Measurements from ENCODE around the gene USP6NL. TPM values are rescaled to one million over a fixed set of nuclear protein-coding genes. Genes with fewer than 3 reads are reported as not detected.

USP6NL gene
- total and polyA plus RNA-seq, 9 of the 15 experiments (the other 6 are each of a cell fraction or from before 2014, with no cell fraction given): 3.2 to 26.6 (median 19.8) TPM

- H3K27ac ChIP-seq (ENCODE audit: extremely low read depth, low read depth, low read length): no peak overlapping the region
- H3K79me2 ChIP-seq (ENCODE audit: control insufficient read depth, insufficient read depth, low read length): no peaks in the 10 kb centered on the region
- H4K20me1 ChIP-seq (replicated peaks; ENCODE audit: control insufficient read depth, insufficient read depth, low read length): no peaks in the 10 kb centered on the region
- no peaks in the 10 kb centered on the region for H3K9me3 ChIP-seq (replicated peaks; ENCODE audit: control insufficient read depth, insufficient read depth, low read depth, low read length)
- in situ Hi-C loops (cut with MboI) (no loop called here), intact Hi-C loops (cut with micrococcal nuclease) (no loop called here)
- peaks cover 0 to 15% of the 10 kb centered on the region in 2 experiments; a peak in 3 of 5 replicates for H3K27me3 ChIP-seq (ENCODE audit: control insufficient read depth in 2 of 2, insufficient read depth in 2 of 2, low read length in 2 of 2)
- H3K36me3 ChIP-seq (ENCODE audit: control insufficient read depth, insufficient read depth, low read length): no peaks in the 10 kb centered on the region
- DNase-seq (ENCODE audit: extremely low read depth in 1 of 4, low spot score in 3 of 4): no peak
- POLR2A ChIA-PET: interaction anchor here (0.8 kb wide), 1 partner anchor 9 kb away, joined by 4 read pairs; no protein-coding TSS in a partner anchor
- H3K4me3 ChIP-seq: no peak overlapping the region
- no peak for FAIRE-seq
- BruUV-seq (replicated peaks): no TSS peak
- no peak overlapping the region for H2AFZ ChIP-seq (ENCODE audit: low read depth, low read length)
- 11% methylated on average over 5 of the region's 5 CpGs for WGBS (ENCODE audit: insufficient coverage, low coverage, missing lambda C conversion rate)
- no peaks in the 10 kb centered on the region for H3K9me1 ChIP-seq (ENCODE audit: control insufficient read depth, insufficient read depth, low read length)
- no peak for ATAC-seq
- TF ChIP-seq SAFB2 (IDR thresholded peaks at IDR 0.05; ENCODE audit: borderline replicate concordance, low read depth, low read length, severe bottlenecking): no peak
- TF ChIP-seq RAD21 (CRISPR knock-in tag; conservative IDR thresholded peaks at IDR 0.05 in 1 of 2, IDR thresholded peaks at IDR 0.05 in 1 of 2): no peak
- TF ChIP-seq ZNF408 (CRISPR knock-in tag; IDR thresholded peaks at IDR 0.05; ENCODE audit: low read depth): no peak
- no peak for TF ChIP-seq CTCF (IDR thresholded peaks at IDR 0.05 in 2 of 3, conservative IDR thresholded peaks at IDR 0.05 in 1 of 3; ENCODE audit: insufficient read depth in 2 of 3, low read depth in 1 of 3, low read length in 3 of 3)
- TF ChIP-seq ZNF830 (CRISPR knock-in tag; IDR thresholded peaks at IDR 0.05): no peak
- no peak for TF ChIP-seq PTBP1 (IDR thresholded peaks at IDR 0.05; ENCODE audit: low read depth, low read length)
- TF ChIP-seq HSF4 (CRISPR knock-in tag; IDR thresholded peaks at IDR 0.05; ENCODE audit: borderline replicate concordance): no peak
- no peak for TF ChIP-seq RBM14 (IDR thresholded peaks at IDR 0.05; ENCODE audit: borderline replicate concordance, insufficient read depth, low read depth, low read length)
- no peak for TF ChIP-seq DMBX1 (CRISPR knock-in tag; IDR thresholded peaks at IDR 0.05; ENCODE audit: borderline replicate concordance)
- no peak for TF ChIP-seq POLR2G (IDR thresholded peaks at IDR 0.05; ENCODE audit: low read depth, low read length)
- no peak for TF ChIP-seq SPI1 (IDR thresholded peaks at IDR 0.05; ENCODE audit: borderline replicate concordance, low read depth, low read length)
- no peak for TF ChIP-seq PYGO2 (tag; IDR thresholded peaks at IDR 0.05)
- no peak for TF ChIP-seq U2AF2 (optimal IDR thresholded peaks at IDR 0.05; ENCODE audit: low read depth, low read length)
- TF ChIP-seq CBX3 (IDR thresholded peaks at IDR 0.05; ENCODE audit: borderline replicate concordance in 1 of 2, low read length in 2 of 2): no peak
- TF ChIP-seq ZKSCAN1 (IDR thresholded peaks at IDR 0.05; ENCODE audit: low read depth, low read length): no peak
- TF ChIP-seq HLTF (IDR thresholded peaks at IDR 0.05): no peak
- TF ChIP-seq ZNF644 (tag; IDR thresholded peaks at IDR 0.05; ENCODE audit: low read depth): no peak
- TF ChIP-seq CCNT2 (IDR thresholded peaks at IDR 0.05; ENCODE audit: borderline replicate concordance, extremely low read depth, insufficient read length, low read depth, low read length): no peak
- no peak for TF ChIP-seq ETS1 (conservative IDR thresholded peaks at IDR 0.05; ENCODE audit: control insufficient read depth, low read depth, low read length)
- no peak overlapping the region for H3K9ac ChIP-seq (ENCODE audit: insufficient read depth in 1 of 2, low read depth in 2 of 2, low read length in 2 of 2)
- no peak overlapping the region for H3K4me2 ChIP-seq (ENCODE audit: insufficient read depth, low read length)
- H3K4me1 ChIP-seq (replicated peaks in 1 of 2; ENCODE audit: control insufficient read depth in 2 of 2, insufficient read depth in 2 of 2, low read length in 2 of 2): peaks cover 0 to 4% of the 10 kb centered on the region in 2 experiments; a peak in 2 of 5 replicates
- CTCF ChIA-PET (ENCODE audit: low intra/inter-chr PET ratio): no interaction called here
These were observed 196.4 kb downstream of the USP6NL start for GRCh38 chr10:11415095-11415494.
